ENCODE results near the gene KLHDC10. TPM values are rescaled to one million over a fixed set of nuclear protein-coding genes. Genes with fewer than 3 reads are reported as not detected.
"Not testable (repeated sequence)": the region's sequence is repeated elsewhere in the genome, so short reads cannot be mapped to it uniquely, and the experiment has no call there.

KLHDC10 gene
- total RNA-seq, 2 donors from 2014 or later, result 16.2 to 21.3 TPM

DNA sequence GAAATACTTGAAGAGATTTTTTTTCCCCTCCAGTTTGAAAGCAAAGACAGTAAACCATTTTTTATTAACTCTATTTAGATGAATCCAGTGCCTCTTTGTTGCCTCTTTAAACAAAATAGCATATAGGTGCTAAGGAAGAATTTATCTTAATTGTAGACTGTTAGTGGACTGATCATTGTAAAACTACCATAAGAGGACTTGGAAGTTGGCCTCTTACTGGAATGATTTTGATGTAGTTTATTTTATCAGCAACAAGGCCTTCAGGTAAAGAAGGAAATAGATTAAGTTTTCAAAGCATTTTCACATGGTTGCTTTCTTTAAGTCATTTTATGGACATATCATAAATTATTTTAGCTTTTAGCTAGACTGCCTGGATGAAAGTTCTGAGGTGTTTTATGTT, 53.2 kb downstream of the KLHDC10 start:
- H3K36me3 Mint-ChIP-seq (ENCODE audit: low read depth), result peaks cover 92% of the 10 kb centered on the region
- H3K27ac Mint-ChIP-seq, result no peak overlapping the region
- ATAC-seq (replicated peaks), result no peak
- H3K27me3 Mint-ChIP-seq, result no peaks in the 10 kb centered on the region
- no peaks in the 10 kb centered on the region for H3K9me3 Mint-ChIP-seq
- H3K4me1 Mint-ChIP-seq, result peaks cover 7% of the 10 kb centered on the region
- H3K4me3 Mint-ChIP-seq, result no peak overlapping the region

DNA sequence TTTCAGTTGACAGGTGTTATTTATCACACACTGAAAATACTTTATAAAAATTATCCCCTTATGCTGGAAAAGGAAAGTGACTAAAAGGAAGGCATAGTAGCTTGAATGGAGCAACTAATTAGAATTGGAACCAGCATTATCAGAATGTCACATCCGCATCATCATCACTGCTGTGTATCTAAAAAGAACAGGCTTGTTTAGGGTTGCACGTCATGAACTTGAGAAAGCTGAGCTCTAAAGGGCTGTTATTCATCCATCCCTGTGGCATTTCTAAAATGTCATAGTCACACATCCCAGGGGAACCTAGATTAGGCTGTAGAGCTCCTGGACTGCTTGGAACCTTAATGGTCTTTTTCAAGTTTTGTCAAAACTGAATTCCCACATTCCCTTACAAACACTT, 54.4 kb downstream of the KLHDC10 start:
- Mint-ChIP-seq H3K27ac (no peak overlapping the region), H3K4me1 (peaks cover 4% of the 10 kb centered on the region), H3K36me3 (ENCODE audit: low read depth) (peaks cover 96% of the 10 kb centered on the region), H3K9me3 (no peaks in the 10 kb centered on the region), H3K27me3 (no peaks in the 10 kb centered on the region), H3K4me3 (no peak overlapping the region)
- ATAC-seq (replicated peaks), result no peak

DNA sequence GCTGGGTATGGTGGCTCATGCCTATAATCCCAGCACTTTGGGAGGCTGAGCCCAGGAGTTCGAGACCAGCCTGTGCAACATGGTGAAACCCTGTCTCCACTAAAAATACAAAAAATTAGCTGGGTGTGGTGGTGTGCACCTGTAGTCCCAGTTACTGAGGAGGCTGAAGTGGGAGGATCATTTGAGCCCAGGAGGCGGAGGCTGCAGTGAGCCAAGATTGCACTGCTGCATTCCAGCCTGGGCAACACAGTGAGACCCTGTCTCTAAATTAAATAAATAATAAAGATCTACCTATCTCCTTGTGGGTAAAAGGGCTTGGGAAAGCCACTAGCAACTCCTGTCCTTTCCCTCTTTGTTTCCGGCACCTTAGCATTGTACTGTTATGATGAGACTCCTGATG, 56.5 kb downstream of the KLHDC10 start:
- peaks cover 98% of the 10 kb centered on the region for H3K36me3 Mint-ChIP-seq (ENCODE audit: low read depth)
- H3K9me3 Mint-ChIP-seq; H3K27me3 Mint-ChIP-seq; H3K4me1 Mint-ChIP-seq; ATAC-seq (replicated peaks); H3K4me3 Mint-ChIP-seq; H3K27ac Mint-ChIP-seq: not testable (repeated sequence)

DNA sequence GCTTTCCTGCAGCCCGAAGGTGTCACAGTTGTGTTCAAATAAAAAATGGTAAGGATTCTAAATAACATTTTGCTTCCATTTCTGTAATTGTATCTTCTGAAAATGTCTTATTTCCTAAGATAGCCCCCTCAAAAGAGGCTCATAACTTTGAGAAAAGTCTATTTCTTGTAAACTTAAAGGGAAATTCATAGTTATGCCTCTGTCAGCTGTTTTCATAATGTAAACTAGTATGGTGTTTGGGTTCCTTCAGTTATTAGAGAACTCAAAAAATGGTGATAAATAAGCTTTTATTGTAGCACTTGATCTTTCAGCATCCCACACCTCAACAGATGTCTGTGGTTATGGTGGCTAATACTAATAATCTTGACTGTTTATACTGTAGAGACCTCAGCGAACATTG, 57.1 kb downstream of the KLHDC10 start:
- H3K4me3 Mint-ChIP-seq, result no peak overlapping the region

DNA sequence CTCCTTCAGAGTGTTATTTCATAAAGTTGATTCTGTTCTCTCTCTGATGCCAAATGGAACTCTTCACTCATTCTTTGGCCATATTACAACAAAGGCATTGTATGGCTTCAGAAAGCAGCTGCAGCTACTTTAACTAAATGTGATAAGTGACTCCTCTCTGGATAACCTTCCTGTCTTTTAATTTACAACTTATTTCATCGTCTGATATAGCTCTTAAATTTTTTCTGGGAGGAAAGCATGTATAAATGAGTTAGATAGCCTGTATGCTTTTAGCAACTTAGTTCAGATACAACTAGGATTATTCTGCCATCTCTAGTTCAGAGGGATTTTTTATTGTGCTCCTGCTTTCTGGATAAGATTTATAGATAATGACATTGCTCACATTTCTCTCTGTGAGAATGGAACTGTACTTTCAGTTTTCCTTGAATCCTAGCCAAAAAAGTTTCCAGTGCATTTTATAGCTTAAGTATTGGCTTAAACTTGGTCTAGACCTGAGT, 57.5 kb downstream of the KLHDC10 start:
- Mint-ChIP-seq H3K9me3 (no peaks in the 10 kb centered on the region), H3K27me3 (no peaks in the 10 kb centered on the region), H3K4me1 (no peaks in the 10 kb centered on the region), H3K36me3 (ENCODE audit: low read depth) (peaks cover 97% of the 10 kb centered on the region), H3K4me3 (no peak overlapping the region), H3K27ac (peak overlapping the region; percentile 27)
- no peak for ATAC-seq (replicated peaks)

More for the DNA sequence above, 57.1 kb downstream of the KLHDC10 start:
- Mint-ChIP-seq H3K9me3 (no peaks in the 10 kb centered on the region), H3K27ac (no peak overlapping the region), H3K36me3 (ENCODE audit: low read depth) (peaks cover 98% of the 10 kb centered on the region), H3K4me1 (no peaks in the 10 kb centered on the region), H3K27me3 (no peaks in the 10 kb centered on the region)
- ATAC-seq (replicated peaks), result no peak

DNA sequence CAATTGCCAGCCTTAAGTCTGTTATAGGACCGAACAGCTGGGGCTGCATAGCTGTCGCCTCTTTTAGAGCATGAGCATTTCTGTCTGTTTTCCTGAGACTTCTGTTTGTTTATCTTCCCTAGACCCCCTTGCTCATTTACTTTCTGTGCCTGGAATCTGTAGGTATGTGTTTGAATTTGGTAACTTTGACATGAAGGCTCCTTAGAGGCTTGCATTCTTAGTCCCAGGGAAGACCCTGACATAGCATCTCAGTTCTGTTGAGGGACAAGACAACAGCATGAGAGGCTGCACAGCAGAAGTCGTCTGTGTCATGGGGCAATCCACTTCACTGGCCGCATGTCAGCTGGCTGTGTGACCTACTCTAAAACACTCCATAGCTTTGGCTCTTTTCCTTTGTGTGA, 58.7 kb downstream of the KLHDC10 start:
- no peak overlapping the region for H3K27ac Mint-ChIP-seq
- H3K4me3 Mint-ChIP-seq, result no peak overlapping the region
- no peaks in the 10 kb centered on the region for H3K9me3 Mint-ChIP-seq
- peaks cover 94% of the 10 kb centered on the region for H3K36me3 Mint-ChIP-seq (ENCODE audit: low read depth)
- no peaks in the 10 kb centered on the region for H3K27me3 Mint-ChIP-seq
- no peak for ATAC-seq (replicated peaks)
- H3K4me1 Mint-ChIP-seq, result no peaks in the 10 kb centered on the region

DNA sequence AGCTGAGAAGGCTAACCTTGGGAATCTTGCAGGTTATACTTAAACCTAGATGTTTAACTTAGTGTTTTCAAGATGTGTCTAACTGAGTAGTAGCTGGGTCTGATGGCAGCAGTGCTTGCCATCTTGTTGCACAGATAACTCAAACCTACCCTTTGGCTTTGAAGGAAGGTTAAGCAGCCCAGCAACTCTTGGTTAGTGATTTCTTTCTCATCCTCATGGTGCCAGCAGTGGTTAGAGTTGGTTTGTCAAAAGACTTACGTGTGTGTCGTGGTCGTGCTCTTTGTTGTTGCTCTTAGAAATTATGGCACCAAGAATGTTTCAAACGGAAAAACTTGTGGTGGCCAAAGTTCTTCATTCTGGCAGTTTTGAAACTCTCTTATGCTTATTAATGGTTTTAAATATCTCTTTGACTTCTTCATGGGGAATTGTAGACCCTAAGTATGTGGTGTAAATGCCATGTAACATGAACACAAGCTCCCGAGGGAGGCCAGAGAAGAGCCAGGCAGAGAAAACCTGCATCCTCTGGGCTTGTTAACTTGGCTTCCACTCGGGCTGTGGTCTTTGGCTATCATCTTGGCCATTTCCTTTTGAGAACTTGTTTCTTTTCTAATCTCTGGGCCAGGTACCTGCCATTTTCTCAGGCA, 61.0 kb downstream of the KLHDC10 start:
- Mint-ChIP-seq H3K36me3 (ENCODE audit: low read depth) (peaks cover 90% of the 10 kb centered on the region), H3K27ac (peak overlapping the region; percentile 17), H3K4me1 (peaks cover 9% of the 10 kb centered on the region), H3K4me3 (no peak overlapping the region), H3K9me3 (no peaks in the 10 kb centered on the region), H3K27me3 (no peaks in the 10 kb centered on the region)
- no peak for ATAC-seq (replicated peaks)

DNA sequence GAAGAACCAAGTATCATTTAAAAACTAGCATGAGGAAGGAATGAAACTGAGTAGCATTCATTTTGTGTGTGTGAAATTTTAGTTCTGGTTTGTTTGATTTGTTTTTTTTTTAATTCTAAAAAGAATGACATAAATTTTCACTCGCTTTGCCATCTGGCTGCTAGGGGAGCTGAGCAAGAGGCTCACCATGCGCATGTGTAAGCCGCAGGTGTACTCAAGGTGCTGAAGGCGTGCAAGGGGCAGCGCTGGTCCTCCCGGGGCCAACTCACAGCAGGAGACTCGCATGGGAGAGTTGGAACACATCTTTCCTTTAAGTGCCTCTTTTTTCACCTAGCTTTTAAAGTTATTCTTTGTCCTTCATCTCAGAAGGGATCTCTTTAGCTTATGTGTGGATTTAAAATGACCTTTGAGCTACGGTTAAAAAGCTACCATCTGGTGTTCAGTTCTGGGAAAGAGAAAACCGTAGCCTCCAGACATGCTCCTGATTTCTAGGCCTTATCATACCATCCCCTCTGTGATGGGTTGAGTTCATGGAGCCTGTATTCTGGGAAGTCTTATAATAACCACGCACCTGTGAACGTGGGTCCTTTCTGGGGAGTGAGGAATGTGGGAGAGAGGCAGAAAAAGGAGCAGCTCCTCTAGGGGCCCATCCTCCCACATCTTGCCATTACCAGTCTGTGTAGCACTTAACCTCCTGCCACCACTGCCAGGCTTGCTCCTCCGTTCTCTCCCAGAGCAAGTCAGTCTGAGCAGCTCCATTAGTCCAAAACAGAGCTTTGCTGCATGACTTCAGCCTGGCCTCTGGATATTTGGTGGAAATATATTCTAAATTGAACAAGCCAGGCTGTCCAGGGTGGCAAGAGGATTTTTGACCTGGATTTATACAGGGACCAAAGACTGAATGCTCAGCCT, 61.9 kb downstream of the KLHDC10 start:
- Mint-ChIP-seq H3K36me3 (ENCODE audit: low read depth) (peaks cover 82% of the 10 kb centered on the region), H3K27me3 (no peaks in the 10 kb centered on the region), H3K27ac (peak overlapping the region; percentile 17), H3K4me1 (peaks cover 13% of the 10 kb centered on the region), H3K9me3 (no peaks in the 10 kb centered on the region), H3K4me3 (no peak overlapping the region)
- ATAC-seq (replicated peaks), result no peak

DNA sequence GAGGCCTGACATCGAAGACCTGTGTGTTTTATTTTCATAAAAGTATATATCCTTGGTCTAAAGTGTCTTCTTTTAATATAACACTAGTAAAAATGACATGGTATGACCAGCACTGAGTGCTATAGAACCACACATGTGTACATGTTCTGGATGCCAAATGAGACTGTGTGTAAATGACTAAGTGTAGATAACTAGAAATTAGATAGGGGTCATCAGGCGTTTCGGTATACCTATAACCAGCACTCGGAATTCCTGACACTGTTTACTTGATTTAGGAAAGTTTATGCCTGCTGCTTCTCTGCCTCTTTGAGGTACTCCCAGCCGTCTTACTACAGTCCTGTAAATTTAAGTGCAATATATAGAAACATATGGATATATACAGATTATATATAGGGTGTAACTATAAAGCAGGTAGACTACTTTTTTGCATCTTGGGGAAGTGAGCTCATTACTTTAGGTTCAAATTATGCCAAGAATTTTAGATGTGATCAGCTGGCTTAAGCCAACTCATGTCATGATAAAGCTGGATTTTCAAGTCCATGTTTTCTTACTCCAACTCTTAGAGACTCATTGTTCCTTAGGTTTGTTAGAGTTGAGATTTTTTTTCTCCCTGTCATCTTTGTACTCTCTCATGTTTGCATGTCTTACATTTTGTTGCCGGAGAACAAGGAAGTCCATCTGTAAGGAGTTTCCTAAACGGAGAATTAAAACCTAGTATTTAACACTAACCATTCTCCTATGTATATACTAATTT, 62.9 kb downstream of the KLHDC10 start:
- peaks cover 13% of the 10 kb centered on the region for H3K4me1 Mint-ChIP-seq
- no peak overlapping the region for H3K4me3 Mint-ChIP-seq
- no peaks in the 10 kb centered on the region for H3K9me3 Mint-ChIP-seq
- H3K27ac Mint-ChIP-seq, result no peak overlapping the region
- peaks cover 72% of the 10 kb centered on the region for H3K36me3 Mint-ChIP-seq (ENCODE audit: low read depth)
- no peaks in the 10 kb centered on the region for H3K27me3 Mint-ChIP-seq
- no peak for ATAC-seq (replicated peaks)

DNA sequence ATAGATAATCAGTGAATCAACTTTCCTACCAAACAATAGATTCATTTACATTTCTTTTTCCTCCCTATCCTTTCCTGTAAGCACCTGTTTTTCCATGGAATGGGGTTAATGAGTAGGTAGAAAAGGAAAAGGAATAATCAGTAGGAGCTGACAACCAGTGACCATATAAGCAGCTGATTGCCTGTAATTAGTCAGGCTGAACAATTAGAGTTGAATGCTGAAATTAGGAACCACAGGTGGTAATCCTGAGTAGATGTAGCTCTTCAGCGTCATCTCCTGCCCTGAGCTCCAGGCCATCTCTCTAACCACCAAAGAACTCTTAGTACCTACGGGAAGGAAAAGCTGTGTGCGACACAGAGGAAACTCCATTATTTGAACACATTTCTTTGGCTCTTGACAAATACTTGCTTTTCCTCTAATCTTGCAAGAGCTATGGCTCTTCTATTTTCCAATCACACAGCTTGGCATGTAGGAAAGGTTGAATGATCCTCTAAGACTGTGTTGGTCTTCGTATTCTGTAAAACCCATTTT, 63.8 kb downstream of the KLHDC10 start:
- H3K9me3 Mint-ChIP-seq, result no peaks in the 10 kb centered on the region
- H3K4me1 Mint-ChIP-seq, result peaks cover 13% of the 10 kb centered on the region
- no peak overlapping the region for H3K27ac Mint-ChIP-seq
- H3K27me3 Mint-ChIP-seq, result no peaks in the 10 kb centered on the region
- H3K4me3 Mint-ChIP-seq, result no peak overlapping the region
- ATAC-seq (replicated peaks), result no peak
- peaks cover 69% of the 10 kb centered on the region for H3K36me3 Mint-ChIP-seq (ENCODE audit: low read depth)

DNA sequence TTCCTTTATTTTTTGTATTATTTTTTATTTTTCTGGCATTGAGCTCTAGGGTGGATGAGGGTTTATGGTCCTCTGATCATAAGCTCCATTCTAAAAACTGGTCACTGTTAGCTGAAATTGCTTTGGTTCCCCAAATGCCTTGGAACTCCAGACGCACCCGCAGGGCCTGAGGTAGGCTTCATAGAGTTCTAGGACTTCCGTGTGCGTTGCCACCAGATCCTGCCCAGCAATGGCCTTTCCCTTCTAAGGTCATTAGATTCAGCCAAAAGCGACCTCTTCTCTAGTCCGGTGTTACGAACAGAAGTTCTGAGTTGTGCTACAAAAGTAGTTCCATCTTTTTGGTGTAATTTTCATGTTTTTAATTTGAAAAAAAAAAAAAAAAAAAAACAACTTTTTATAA, 64.4 kb downstream of the KLHDC10 start:
- Mint-ChIP-seq H3K36me3 (ENCODE audit: low read depth) (peaks cover 69% of the 10 kb centered on the region), H3K4me3 (no peak overlapping the region), H3K9me3 (no peaks in the 10 kb centered on the region), H3K27ac (no peak overlapping the region), H3K27me3 (no peaks in the 10 kb centered on the region), H3K4me1 (peaks cover 13% of the 10 kb centered on the region)
- ATAC-seq (replicated peaks), result no peak

DNA sequence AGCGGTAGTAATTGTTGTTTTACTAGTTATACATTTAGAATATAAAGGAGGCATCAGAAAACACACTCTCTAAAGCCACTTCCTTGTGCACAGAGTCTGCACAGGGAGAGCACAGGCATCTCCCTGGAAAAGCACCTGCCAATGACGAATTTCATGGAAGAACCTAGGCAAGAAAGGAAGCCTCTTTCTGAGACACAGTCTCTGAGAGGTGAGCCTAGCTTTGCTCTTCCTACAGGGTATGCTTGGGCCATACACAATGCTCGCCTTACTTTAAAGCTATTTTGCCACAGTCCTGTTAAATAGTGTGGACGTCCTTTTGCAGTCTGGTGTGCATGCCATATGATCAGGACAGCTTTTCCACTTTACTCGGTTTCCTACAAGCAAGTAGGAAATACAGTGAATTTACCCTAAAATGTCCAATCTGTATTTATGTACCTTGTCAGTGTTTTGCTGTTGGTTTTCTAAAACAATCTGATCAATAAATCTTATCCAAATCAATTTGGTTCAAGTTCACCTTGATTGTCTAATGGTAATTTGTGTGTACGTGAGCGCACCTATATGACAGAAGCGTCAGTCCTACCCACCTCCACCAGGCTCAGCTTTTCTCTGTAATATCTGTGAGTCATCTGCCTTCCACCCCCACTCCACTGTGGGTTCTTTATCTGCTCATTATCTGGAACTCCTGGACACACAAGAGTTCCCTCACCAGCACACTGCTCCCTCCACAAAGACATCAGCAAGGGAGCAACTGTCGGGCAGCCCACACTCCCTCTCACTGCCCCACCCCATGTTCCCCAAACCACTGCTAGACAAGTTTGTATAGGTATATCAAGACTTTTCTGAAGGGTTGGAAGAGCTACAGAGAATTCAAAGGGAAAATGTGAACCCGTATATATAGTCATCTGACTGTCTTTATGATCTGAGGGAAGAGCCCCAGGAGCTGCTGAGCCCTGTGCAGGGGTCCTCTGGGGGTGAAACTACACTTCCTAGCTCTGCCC, 65.2 kb downstream of the KLHDC10 start:
- Mint-ChIP-seq H3K36me3 (ENCODE audit: low read depth) (peaks cover 61% of the 10 kb centered on the region), H3K9me3 (no peaks in the 10 kb centered on the region), H3K27ac (peak overlapping the region; percentile 37), H3K4me1 (peaks cover 13% of the 10 kb centered on the region), H3K27me3 (no peaks in the 10 kb centered on the region), H3K4me3 (no peak overlapping the region)
- ATAC-seq (replicated peaks), result peak; percentile 57

DNA sequence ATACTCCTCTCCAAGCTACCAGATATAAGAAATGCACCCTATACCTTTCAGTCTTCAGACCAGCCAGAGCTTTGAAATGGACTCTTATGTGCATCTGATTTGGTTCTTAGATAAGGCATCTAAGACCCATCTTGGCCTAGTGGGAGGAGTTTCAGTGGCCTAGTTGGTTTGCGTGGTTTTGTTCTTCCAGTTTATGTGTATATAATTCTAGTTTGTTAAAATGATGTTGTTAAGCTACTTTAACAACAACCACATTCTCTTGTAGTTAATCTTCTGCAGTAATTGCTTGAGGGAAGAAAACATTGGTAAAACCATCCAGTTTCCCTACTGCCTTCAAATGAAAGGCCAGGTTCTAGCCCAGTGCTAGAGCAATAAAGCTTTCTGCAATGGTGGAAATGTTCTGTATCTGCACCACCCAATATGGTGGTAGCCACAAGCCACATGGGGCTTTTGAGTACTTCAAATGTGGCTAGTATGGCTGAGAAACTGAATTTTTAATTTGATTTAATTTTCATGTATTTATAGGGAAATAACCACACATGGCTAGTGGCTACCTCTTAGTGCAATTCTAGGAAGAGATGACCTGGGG, 66.3 kb downstream of the KLHDC10 start:
- no peak for ATAC-seq (replicated peaks)

More for the DNA sequence above, 66.3 kb downstream of the KLHDC10 start:
- peak overlapping the region; percentile 37 for H3K27ac Mint-ChIP-seq
- no peak overlapping the region for H3K4me3 Mint-ChIP-seq
- peaks cover 13% of the 10 kb centered on the region for H3K4me1 Mint-ChIP-seq
- no peaks in the 10 kb centered on the region for H3K9me3 Mint-ChIP-seq
- no peaks in the 10 kb centered on the region for H3K27me3 Mint-ChIP-seq
- H3K36me3 Mint-ChIP-seq (ENCODE audit: low read depth), result peaks cover 49% of the 10 kb centered on the region
